Panc1 (cell line): ENCODE data around the gene MAPK8. TPM values are rescaled to one million over a fixed set of nuclear protein-coding genes. Genes with fewer than 3 reads are reported as not detected.

Experiments used
- ATAC-seq: fragments of 200-7000 bp; cut with Tn5 transposase; 2 replicates; pipeline ENCODE4 v1.9.1; 2020; ENCODE audit warnings: mild to moderate bottlenecking, moderate library complexity
- BruUV-seq: library from RNA; stranded (reverse); fragments of 400-500 nt; replicated peaks from 2 replicates; lab custom pipeline; 2021; lab: Mats Ljungman, UMichigan
- CTCF ChIA-PET: fragments of 300-600 bp; sonication (Branson Sonifier 250); formaldehyde crosslinking; loops from one replicate; lab custom pipeline; 2022; ENCODE audit warnings: antibody characterized with exemption; lab: Charles Lee
- POLR2A ChIA-PET: fragments of 300-600 bp; sonication (Branson Sonifier 250); formaldehyde crosslinking; loops from one replicate; lab custom pipeline; 2022; ENCODE audit warnings: antibody characterized with exemption; lab: Charles Lee
- DNase-seq: peaks from one replicate; pipeline ENCODE4 v3.0.0-alpha.2; 2010; ENCODE audit warnings: low read depth, low spot score
- H3K27ac ChIP-seq: 2 replicates; pipeline ENCODE4 v1.5.1; 2011; ENCODE audit warnings: mild to moderate bottlenecking, low read length, inconsistent platforms
- H3K27me3 ChIP-seq: fragments of 200-500 bp; sonication (Bioruptor generic); 2 replicates; pipeline ENCODE4 v1.6.0; 2014; ENCODE audit warnings: low read length, inconsistent platforms; ENCODE audit not compliant: control insufficient read depth, insufficient read depth
- H3K36me3 ChIP-seq: fragments of 200-500 bp; sonication (Bioruptor generic); 2 replicates; pipeline ENCODE4 v1.5.1; 2014; ENCODE audit warnings: inconsistent platforms, mild to moderate bottlenecking, low read length, moderate library complexity; ENCODE audit not compliant: control insufficient read depth, insufficient read depth
- H3K4me1 ChIP-seq: 2 replicates; pipeline ENCODE4 v1.5.1; 2011; ENCODE audit warnings: inconsistent platforms, mild to moderate bottlenecking, low read length, moderate library complexity; ENCODE audit not compliant: control insufficient read depth, insufficient read depth
- H3K4me3 ChIP-seq, 2 experiments: 2 replicates each; pipeline ENCODE4 v1.5.1; 2011 to 2012; ENCODE audit warnings: low read depth in 2 of 2, low read length in 2 of 2, mild to moderate bottlenecking in 2 of 2, inconsistent platforms in 1 of 2, moderate library complexity in 1 of 2
- H3K9me3 ChIP-seq: fragments of 200-500 bp; sonication (Bioruptor generic); 2 replicates; pipeline ENCODE4 v1.5.1; 2014; ENCODE audit warnings: low read depth, mild to moderate bottlenecking, inconsistent platforms, low read length, moderate library complexity; ENCODE audit not compliant: control insufficient read depth, insufficient read depth
- POLR2AphosphoS5 ChIP-seq: IDR thresholded peaks from 2 replicates; pipeline ENCODE4 v1.6.1; 2012; ENCODE audit warnings: mild to moderate bottlenecking, low read depth, low read length, moderate library complexity
- SIN3A ChIP-seq: IDR thresholded peaks from 2 replicates; pipeline ENCODE4 v1.6.1; 2012; ENCODE audit warnings: low read depth, mild to moderate bottlenecking, low read length, moderate library complexity, borderline replicate concordance; ENCODE audit not compliant: insufficient read depth
- TCF7L2 ChIP-seq: IDR thresholded peaks from 2 replicates; pipeline ENCODE4 v1.6.1; 2011; ENCODE audit warnings: mild to moderate bottlenecking, low read depth, low read length, inconsistent platforms
- in situ Hi-C: cut with HindIII; loops from 2 replicates; pipeline ENCODE4 v1.10.0; 2016; ENCODE audit warnings: low sequenced_read_pairs, low pct_unique_long_range_greater_than_20kb
- intact Hi-C: fragments of 100-400 bp; cut with micrococcal nuclease; formaldehyde crosslinking; loops from one replicate; pipeline ENCODE4 v1.10.0; 2022; ENCODE audit not compliant: unreplicated experiment
- total RNA-seq: library from RNA; stranded (reverse); gene quantifications from one replicate; pipeline ENCODE4 v1.2.1, GENCODE V29; 2021; ENCODE audit not compliant: unreplicated experiment
- TF ChIP-seq, protein P1 (sequence below), 2 experiments: IDR thresholded peaks; 2 replicates each; pipeline ENCODE4 v1.6.1; 2011 to 2012; ENCODE audit warnings: low read depth in 2 of 2, control low read depth in 1 of 2, low read length in 1 of 2, mild to moderate bottlenecking in 1 of 2, moderate library complexity in 1 of 2; ENCODE audit not compliant: insufficient read depth in 1 of 2
- TF ChIP-seq, protein P2 (sequence below): fragments of 450-650 bp; IDR thresholded peaks from 2 replicates; pipeline ENCODE4 v1.5.1; 2017; ENCODE audit warnings: mild to moderate bottlenecking

The MAPK8 gene
- total RNA-seq, 1 experiment from 2014 or later, result 66.6 TPM

DNA sequence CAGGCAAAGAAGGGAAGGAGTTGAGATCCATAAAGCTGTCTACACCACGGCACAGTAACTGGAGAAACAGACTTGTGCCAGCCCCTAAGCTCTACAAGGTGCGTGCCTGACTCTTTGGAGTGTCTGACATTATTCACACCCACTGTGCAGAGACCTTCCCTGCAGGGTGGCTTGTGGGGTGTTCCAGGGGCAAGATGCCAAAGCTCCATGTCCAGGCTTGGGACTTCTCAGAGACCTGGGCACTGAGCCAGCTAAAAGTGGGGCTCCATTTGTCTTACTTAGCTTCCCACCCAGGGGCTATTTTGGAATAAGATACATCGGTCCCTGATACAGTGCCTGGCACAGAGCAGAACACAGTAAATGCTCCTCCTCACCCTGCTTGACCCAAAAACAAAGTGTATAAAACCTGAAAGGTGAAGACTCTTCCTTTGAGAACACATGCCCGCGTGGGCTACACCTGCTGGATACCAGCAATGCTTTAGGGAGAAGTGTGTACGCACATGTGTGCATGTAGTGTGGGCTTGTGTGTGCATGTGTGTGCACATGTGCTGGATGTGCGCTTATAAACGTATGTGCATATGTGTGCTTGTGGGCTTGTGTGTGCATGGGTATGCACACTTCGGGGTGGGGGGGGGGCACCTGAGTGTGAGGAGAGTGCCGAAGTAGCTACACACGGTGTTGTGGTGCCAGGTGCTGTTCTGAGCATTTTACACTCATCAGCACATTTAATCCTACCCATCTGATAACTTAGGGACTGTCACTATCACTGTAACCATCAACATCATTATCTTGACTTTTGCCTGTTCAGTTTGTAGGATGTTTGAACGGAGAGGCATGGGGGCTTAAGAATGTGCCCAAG, 155.4 kb downstream of the MAPK8 start:
- ATAC-seq (no peak), DNase-seq (no peak)
- no peaks in the 10 kb centered on the region for H3K36me3 ChIP-seq
- BruUV-seq, result no TSS peak
- no peak overlapping the region for H3K27ac ChIP-seq
- CTCF ChIA-PET, result no interaction called here
- TF ChIP-seq SIN3A (no peak), POLR2AphosphoS5 (no peak), TCF7L2 (no peak)
- TF ChIP-seq, protein P1, sequence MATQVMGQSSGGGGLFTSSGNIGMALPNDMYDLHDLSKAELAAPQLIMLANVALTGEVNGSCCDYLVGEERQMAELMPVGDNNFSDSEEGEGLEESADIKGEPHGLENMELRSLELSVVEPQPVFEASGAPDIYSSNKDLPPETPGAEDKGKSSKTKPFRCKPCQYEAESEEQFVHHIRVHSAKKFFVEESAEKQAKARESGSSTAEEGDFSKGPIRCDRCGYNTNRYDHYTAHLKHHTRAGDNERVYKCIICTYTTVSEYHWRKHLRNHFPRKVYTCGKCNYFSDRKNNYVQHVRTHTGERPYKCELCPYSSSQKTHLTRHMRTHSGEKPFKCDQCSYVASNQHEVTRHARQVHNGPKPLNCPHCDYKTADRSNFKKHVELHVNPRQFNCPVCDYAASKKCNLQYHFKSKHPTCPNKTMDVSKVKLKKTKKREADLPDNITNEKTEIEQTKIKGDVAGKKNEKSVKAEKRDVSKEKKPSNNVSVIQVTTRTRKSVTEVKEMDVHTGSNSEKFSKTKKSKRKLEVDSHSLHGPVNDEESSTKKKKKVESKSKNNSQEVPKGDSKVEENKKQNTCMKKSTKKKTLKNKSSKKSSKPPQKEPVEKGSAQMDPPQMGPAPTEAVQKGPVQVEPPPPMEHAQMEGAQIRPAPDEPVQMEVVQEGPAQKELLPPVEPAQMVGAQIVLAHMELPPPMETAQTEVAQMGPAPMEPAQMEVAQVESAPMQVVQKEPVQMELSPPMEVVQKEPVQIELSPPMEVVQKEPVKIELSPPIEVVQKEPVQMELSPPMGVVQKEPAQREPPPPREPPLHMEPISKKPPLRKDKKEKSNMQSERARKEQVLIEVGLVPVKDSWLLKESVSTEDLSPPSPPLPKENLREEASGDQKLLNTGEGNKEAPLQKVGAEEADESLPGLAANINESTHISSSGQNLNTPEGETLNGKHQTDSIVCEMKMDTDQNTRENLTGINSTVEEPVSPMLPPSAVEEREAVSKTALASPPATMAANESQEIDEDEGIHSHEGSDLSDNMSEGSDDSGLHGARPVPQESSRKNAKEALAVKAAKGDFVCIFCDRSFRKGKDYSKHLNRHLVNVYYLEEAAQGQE (IDR thresholded peaks at IDR 0.05; ENCODE audit: insufficient read depth in 1 of 2, low read depth in 2 of 2, low read length in 1 of 2), result no peak
- TF ChIP-seq, protein P2, sequence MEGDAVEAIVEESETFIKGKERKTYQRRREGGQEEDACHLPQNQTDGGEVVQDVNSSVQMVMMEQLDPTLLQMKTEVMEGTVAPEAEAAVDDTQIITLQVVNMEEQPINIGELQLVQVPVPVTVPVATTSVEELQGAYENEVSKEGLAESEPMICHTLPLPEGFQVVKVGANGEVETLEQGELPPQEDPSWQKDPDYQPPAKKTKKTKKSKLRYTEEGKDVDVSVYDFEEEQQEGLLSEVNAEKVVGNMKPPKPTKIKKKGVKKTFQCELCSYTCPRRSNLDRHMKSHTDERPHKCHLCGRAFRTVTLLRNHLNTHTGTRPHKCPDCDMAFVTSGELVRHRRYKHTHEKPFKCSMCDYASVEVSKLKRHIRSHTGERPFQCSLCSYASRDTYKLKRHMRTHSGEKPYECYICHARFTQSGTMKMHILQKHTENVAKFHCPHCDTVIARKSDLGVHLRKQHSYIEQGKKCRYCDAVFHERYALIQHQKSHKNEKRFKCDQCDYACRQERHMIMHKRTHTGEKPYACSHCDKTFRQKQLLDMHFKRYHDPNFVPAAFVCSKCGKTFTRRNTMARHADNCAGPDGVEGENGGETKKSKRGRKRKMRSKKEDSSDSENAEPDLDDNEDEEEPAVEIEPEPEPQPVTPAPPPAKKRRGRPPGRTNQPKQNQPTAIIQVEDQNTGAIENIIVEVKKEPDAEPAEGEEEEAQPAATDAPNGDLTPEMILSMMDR, result no peak
- peaks cover 2% of the 10 kb centered on the region; the same call in 1 of the 2 replicates for H3K27me3 ChIP-seq
- no peaks in the 10 kb centered on the region for H3K9me3 ChIP-seq
- in situ Hi-C loops (no loop called here), intact Hi-C loops (no loop called here)
- H3K4me3 ChIP-seq, result no peak overlapping the region
- POLR2A ChIA-PET, result no interaction called here
- no peaks in the 10 kb centered on the region; the same call in 1 of the 2 replicates for H3K4me1 ChIP-seq

DNA sequence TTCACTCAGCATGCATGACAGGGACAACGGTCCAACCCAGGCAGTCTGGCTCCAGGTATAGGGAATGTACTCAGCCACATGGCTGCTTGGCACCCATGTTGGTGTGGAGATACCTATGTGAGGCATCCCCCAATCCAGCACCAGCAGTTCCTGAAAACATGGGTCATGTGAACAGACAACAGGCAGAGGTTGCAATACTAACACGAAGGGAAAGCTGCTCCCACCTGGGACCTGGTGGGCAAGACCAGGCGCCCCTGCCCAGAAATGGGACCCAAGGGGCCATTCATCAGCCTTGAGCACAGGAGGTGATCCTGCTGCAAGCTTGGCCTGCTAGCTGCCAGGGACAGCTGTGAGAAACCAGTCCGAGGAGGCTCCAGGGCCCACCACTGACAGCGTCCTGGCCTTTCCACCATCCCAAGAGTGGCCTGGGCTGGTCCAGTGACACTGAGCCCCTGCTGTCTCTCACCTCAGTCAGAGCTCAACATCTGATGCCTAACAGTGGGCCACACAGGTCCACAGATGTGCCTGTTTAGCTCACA, 156.1 kb downstream of the MAPK8 start:
- H3K4me3 ChIP-seq, result no peak overlapping the region
- no TSS peak for BruUV-seq
- DNase-seq (no peak), ATAC-seq (no peak)
- in situ Hi-C loops, result no loop called here
- H3K36me3 ChIP-seq, result no peaks in the 10 kb centered on the region
- H3K27ac ChIP-seq, result no peak overlapping the region
- CTCF ChIA-PET, result no interaction called here
- no peaks in the 10 kb centered on the region for H3K9me3 ChIP-seq
- no peak for TF ChIP-seq POLR2AphosphoS5
- TF ChIP-seq, protein P1 (IDR thresholded peaks at IDR 0.05; ENCODE audit: insufficient read depth in 1 of 2, low read depth in 2 of 2, low read length in 1 of 2), result no peak
- TF ChIP-seq TCF7L2, result no peak
- TF ChIP-seq, protein P2, result no peak
- TF ChIP-seq SIN3A, result no peak
- no peaks in the 10 kb centered on the region; the same call in 1 of the 2 replicates for H3K4me1 ChIP-seq
- intact Hi-C loops, result no loop called here
- POLR2A ChIA-PET, result no interaction called here
- peaks cover 4% of the 10 kb centered on the region; the same call in 1 of the 2 replicates for H3K27me3 ChIP-seq
